GM06990 (cell line): ENCODE results near the gene SLITRK4.

Experiments
- DNase-seq: peaks from one replicate; pipeline ENCODE4 v3.0.0-alpha.2; 2011; ENCODE audit not compliant: insufficient read length; ENCODE audit errors: extremely low read depth
- H3K27me3 ChIP-seq: replicated peaks from 2 replicates; pipeline ENCODE4 v1.6.0; 2011; ENCODE audit warnings: low read length; ENCODE audit not compliant: control insufficient read depth, insufficient read depth
- H3K36me3 ChIP-seq: 2 replicates; pipeline ENCODE4 v1.5.1; 2011; ENCODE audit warnings: low read length; ENCODE audit not compliant: control insufficient read depth, insufficient read depth
- H3K4me3 ChIP-seq: replicated peaks from 2 replicates; pipeline ENCODE4 v1.5.1; 2011; ENCODE audit warnings: low read depth, mild to moderate bottlenecking, control low read depth, low read length
- CTCF ChIP-seq: IDR thresholded peaks from 2 replicates; pipeline ENCODE4 v1.5.1; 2011; ENCODE audit warnings: low read length, control low read depth, mild to moderate bottlenecking, inconsistent platforms; ENCODE audit not compliant: insufficient read depth, poor library complexity, severe bottlenecking

The SLITRK4 gene

GRCh38 chrX:143615851-143616250 is 20.1 kb downstream of the SLITRK4 start:
- Histone ChIP-seq H3K36me3 (no peaks in the 10 kb centered on the region), H3K27me3 (no peaks in the 10 kb centered on the region), H3K4me3 (no peak overlapping the region)
- no peak for TF ChIP-seq CTCF
- DNase-seq: no peak

- DNase-seq: no peak
- TF ChIP-seq CTCF: no peak
- H3K27me3 ChIP-seq: no peaks in the 10 kb centered on the region
These were observed 34.1 kb downstream of the SLITRK4 start for GRCh38 chrX:143601809-143602208.

GRCh38 chrX:143581240-143581639 is 54.7 kb downstream of the SLITRK4 start:
- Histone ChIP-seq H3K4me3 (no peak overlapping the region), H3K36me3 (no peaks in the 10 kb centered on the region), H3K27me3 (no peaks in the 10 kb centered on the region)
- TF ChIP-seq CTCF: no peak
- no peak for DNase-seq

More at GRCh38 chrX:143601809-143602208, 34.1 kb downstream of the SLITRK4 start:
- no peaks in the 10 kb centered on the region for H3K36me3 ChIP-seq
- H3K4me3 ChIP-seq: no peak overlapping the region

GRCh38 chrX:143580266-143580665 is 55.6 kb downstream of the SLITRK4 start:
- no peak for TF ChIP-seq CTCF
- no peak for DNase-seq
- no peaks in the 10 kb centered on the region for H3K36me3 ChIP-seq
- H3K27me3 ChIP-seq: no peaks in the 10 kb centered on the region
- H3K4me3 ChIP-seq: no peak overlapping the region
